Neural crest cell (in vitro differentiated cells): ENCODE data around the gene PDGFA. TPM values are rescaled to one million over a fixed set of nuclear protein-coding genes. Genes with fewer than 3 reads are reported as not detected.

ENCODE experiments used
- DNase-seq: peaks from one replicate; pipeline ENCODE4 v3.0.0; 2021; ENCODE audit warnings: low read depth, mixed read lengths, low spot score
- H3K27ac Mint-ChIP-seq: one replicate; pipeline ENCODE4 v1.8.0; 2021; ENCODE audit warnings: mild to moderate bottlenecking, mixed read lengths; ENCODE audit not compliant: unreplicated experiment
- H3K27me3 Mint-ChIP-seq: 2 replicates; pipeline ENCODE4 v1.8.0; 2021; ENCODE audit warnings: low read depth, mild to moderate bottlenecking, mixed read lengths
- H3K36me3 Mint-ChIP-seq: 2 replicates; pipeline ENCODE4 v1.8.0; 2021; ENCODE audit warnings: low read depth, mild to moderate bottlenecking, mixed read lengths
- H3K4me1 Mint-ChIP-seq: 2 replicates; pipeline ENCODE4 v1.8.0; 2021; ENCODE audit warnings: mixed read lengths
- H3K4me3 Mint-ChIP-seq: one replicate; pipeline ENCODE4 v1.8.0; 2021; ENCODE audit warnings: mild to moderate bottlenecking, mixed read lengths
- H3K9me3 Mint-ChIP-seq: 2 replicates; pipeline ENCODE4 v1.8.0; 2021; ENCODE audit warnings: mixed read lengths
- total RNA-seq: library from RNA; stranded (reverse); gene quantifications from 2 replicates; pipeline ENCODE4 v1.2.1, GENCODE V29; 2021
- TF ChIP-seq, protein P1 (sequence below): fragments of 200-600 bp; sonication (generic); conservative IDR thresholded peaks from 2 replicates; pipeline ENCODE4 v1.5.0; 2021; ENCODE audit warnings: antibody characterized with exemption, mild to moderate bottlenecking

The PDGFA gene
- total RNA-seq, 1 donor from 2014 or later: 0.82 TPM

DNA sequence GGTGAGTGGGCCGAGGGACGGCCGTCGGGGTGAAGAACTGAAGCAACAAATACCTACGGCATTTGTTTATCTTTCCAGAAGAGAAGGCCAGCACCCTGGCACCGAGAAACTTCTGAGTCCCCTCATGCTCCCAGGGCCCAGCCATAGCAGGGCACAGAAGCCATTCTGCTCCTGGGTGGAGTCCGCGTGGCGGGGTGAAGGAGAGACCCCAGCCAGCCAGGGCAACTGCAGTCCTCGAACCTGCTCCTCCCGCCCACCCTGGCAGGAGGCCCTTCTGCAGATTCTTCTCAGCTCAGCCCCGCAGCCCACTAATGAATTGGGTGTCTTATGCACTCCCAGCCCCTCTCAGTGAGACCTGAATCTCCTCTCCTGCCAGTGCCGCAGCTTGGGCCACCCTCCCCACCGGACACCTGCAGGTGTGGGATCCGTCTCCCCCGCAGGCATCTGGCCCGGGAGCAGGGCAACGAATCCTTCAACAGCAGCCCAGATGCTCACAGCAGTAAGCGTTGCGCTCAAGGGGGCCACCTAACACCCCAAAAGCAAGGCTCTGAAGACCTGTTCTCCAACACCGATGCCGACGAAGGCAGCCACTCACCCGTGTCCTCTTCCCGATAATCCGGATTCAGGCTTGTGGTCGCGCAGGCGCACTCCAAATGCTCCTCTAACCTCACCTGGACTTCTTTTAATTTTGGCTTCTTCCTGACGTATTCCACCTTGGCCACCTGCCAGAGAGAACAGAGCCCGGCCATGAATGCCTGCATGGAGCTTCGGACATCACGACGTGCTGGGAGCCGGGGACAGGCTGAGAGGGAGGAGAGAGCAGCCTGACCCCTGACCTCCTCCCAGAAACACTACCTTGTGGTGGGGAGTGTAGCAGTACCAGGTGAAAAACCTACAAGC is 18.9 kb downstream of the PDGFA start:
- no peaks in the 10 kb centered on the region for H3K36me3 Mint-ChIP-seq
- H3K9me3 Mint-ChIP-seq: no peaks in the 10 kb centered on the region
- no peaks in the 10 kb centered on the region for H3K27me3 Mint-ChIP-seq
- TF ChIP-seq, protein P1, sequence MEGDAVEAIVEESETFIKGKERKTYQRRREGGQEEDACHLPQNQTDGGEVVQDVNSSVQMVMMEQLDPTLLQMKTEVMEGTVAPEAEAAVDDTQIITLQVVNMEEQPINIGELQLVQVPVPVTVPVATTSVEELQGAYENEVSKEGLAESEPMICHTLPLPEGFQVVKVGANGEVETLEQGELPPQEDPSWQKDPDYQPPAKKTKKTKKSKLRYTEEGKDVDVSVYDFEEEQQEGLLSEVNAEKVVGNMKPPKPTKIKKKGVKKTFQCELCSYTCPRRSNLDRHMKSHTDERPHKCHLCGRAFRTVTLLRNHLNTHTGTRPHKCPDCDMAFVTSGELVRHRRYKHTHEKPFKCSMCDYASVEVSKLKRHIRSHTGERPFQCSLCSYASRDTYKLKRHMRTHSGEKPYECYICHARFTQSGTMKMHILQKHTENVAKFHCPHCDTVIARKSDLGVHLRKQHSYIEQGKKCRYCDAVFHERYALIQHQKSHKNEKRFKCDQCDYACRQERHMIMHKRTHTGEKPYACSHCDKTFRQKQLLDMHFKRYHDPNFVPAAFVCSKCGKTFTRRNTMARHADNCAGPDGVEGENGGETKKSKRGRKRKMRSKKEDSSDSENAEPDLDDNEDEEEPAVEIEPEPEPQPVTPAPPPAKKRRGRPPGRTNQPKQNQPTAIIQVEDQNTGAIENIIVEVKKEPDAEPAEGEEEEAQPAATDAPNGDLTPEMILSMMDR: no peak
- H3K27ac Mint-ChIP-seq: no peak overlapping the region
- no peak overlapping the region for H3K4me3 Mint-ChIP-seq
- DNase-seq: no peak
- peaks cover 9% of the 10 kb centered on the region for H3K4me1 Mint-ChIP-seq

DNA sequence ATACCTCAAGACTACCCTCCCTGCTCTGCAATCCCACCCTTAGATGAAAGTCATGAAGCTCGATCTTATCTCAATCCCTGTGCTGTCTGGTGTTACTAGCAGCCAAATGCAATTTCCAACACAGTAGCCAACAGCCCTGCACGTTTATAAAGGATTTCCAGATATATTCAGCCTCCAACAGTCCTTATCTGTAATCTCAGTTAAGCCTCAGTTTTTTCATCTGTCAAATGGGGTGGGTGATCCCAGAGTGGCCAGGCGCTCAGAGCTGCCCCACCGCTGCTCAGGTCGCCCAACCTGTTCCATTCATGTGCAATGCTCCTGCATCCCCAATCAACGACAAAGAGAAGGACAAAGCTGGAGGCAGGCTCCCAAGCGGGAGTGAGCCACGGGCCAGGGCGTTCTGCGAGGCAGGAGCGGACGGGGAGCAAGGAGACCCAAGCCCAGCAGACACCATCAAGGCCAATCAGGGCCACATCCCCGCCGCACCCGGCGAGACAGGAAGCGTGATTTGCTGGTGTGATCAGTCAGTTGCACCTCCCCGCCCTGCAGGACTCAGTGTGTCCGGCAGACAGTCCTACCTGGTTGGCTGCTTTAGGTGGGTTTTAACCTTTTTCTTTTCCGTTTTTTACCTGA is 19.7 kb downstream of the PDGFA start:
- Mint-ChIP-seq H3K36me3 (no peaks in the 10 kb centered on the region), H3K4me3 (no peak overlapping the region), H3K9me3 (no peaks in the 10 kb centered on the region), H3K4me1 (peaks cover 9% of the 10 kb centered on the region), H3K27me3 (no peaks in the 10 kb centered on the region), H3K27ac (no peak overlapping the region)
- DNase-seq: no peak
- TF ChIP-seq, protein P1: no peak

DNA sequence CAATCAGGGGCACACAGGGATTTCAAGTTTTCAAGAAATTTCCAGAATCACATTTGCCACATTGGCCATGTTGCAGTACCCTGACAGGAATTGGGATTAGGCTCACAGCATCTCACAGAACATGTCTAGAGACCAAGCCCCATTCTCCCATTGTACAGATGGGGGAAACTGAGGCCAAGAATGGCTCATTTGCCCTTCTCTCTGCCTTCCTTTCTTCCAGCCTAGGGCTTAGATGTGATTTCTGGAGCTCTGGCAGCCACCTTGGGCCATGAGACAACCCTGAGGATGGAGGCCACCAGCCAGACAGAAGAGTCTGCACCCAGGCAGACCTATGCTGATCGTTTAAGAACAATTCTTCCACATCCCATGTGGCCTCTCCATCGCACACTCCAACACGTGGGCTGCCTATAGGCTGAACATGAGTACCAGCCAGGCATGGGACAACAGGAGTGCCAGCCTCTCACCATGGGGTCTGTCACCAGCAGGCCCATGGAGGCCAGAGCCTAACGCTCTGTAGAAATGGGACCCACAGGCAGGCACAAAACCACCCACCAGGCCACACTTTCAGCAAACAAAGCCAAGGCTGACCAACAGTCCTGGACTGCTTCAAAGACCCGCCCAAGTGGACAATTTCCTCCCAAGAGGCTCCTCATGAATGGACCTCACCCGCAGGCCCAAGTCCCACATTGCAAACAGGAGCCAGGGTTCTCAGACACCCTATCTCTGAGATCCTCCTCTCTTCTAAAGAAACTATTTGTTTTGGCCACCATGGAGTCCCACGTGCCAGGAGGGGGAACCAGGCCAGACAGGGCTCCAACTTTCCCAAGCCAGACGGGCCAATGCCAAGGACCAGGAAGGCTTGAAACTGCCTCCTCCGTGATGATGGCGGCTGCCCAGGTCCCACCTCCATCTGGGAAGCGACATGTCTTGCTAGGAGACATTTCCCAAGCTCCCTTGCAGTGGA is 20.7 kb downstream of the PDGFA start:
- TF ChIP-seq, protein P1: no peak
- no peak overlapping the region for H3K4me3 Mint-ChIP-seq
- peaks cover 9% of the 10 kb centered on the region for H3K4me1 Mint-ChIP-seq
- no peak for DNase-seq
- H3K9me3 Mint-ChIP-seq: no peaks in the 10 kb centered on the region
- no peaks in the 10 kb centered on the region for H3K36me3 Mint-ChIP-seq
- no peaks in the 10 kb centered on the region for H3K27me3 Mint-ChIP-seq
- H3K27ac Mint-ChIP-seq: no peak overlapping the region

DNA sequence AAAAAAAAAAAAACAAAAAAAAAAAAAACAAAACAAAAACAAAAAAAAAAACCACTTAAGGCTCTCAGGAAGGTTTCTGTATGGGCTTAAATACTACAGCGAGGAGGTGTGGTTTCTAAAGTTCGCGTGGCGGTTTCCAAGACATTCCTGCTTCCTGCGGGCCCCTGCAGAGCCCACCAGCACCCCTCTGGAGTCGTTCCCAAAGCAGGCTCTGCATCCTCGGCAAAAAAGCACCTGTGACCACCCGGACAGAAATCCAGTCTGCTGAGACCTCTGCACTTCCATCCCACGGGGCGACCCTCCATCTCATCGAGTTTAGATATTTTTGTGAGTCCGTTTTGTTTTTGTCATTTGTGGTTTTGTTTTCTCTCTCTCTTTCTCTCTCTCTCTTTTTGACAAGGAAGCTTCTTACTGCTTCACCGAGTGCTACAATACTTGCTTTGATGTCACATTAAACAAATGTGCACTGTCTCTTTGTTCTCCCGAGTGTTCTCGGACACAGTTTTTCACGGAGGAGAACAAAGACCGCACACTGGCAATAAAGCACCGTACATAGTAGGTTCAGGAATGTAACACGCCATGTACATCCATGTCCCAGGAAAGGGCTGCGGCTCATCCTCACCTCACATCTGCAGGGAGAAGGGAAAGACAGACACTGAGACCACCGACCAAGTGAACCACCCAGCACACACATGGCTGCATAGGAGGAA is 21.5 kb downstream of the PDGFA start:
- Mint-ChIP-seq H3K27me3 (no peaks in the 10 kb centered on the region), H3K36me3 (no peaks in the 10 kb centered on the region), H3K27ac (no peak overlapping the region), H3K9me3 (no peaks in the 10 kb centered on the region), H3K4me3 (no peak overlapping the region), H3K4me1 (peaks cover 9% of the 10 kb centered on the region)
- DNase-seq: no peak
- TF ChIP-seq, protein P1: no peak

DNA sequence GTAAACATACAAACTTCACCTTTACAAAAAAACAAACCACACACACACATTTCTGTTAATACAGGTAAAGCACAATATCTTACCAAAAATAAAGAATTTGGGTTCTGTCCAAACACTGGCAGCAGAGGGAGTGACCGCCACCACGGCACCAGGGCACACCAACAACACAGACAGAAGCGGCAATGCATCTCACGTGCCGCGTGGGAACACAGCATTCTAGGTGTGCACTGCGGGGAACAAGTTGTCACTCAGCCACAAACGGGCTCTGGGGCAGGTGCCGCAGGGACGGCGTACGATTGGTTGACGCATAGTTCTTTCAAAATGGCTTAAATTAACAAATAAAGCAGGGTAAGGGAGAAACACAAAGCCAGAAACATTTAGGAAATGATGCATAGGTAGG is 22.3 kb downstream of the PDGFA start:
- no peaks in the 10 kb centered on the region for H3K27me3 Mint-ChIP-seq
- H3K4me1 Mint-ChIP-seq: peaks cover 11% of the 10 kb centered on the region
- no peak overlapping the region for H3K27ac Mint-ChIP-seq
- TF ChIP-seq, protein P1: no peak
- H3K9me3 Mint-ChIP-seq: no peaks in the 10 kb centered on the region
- H3K4me3 Mint-ChIP-seq: no peak overlapping the region
- no peaks in the 10 kb centered on the region for H3K36me3 Mint-ChIP-seq
- no peak for DNase-seq
